ENCODE measurements around the gene PSMG3.

Gene PSMG3

DNA sequence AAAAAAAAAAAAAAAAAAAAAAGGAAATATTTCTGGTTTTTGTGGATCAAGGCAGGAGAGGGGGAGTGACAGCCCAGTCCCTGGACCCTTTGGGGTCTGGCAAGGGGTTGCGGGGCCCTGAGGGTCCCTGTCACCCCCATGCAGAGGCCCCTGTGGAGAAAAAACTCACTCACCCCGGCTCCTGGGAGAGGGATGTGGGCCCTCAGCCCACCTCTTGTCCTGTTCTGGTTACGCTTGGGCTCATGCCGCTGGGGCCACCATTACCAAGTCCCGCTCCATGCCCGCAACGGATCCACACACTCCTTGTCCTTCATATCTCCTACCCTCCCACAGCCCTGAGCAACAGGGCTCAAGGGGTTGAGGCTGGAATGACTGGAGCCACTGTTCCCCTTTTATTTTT, 12.8 kb downstream of the PSMG3 start:
- no peak for DNase-seq

DNA sequence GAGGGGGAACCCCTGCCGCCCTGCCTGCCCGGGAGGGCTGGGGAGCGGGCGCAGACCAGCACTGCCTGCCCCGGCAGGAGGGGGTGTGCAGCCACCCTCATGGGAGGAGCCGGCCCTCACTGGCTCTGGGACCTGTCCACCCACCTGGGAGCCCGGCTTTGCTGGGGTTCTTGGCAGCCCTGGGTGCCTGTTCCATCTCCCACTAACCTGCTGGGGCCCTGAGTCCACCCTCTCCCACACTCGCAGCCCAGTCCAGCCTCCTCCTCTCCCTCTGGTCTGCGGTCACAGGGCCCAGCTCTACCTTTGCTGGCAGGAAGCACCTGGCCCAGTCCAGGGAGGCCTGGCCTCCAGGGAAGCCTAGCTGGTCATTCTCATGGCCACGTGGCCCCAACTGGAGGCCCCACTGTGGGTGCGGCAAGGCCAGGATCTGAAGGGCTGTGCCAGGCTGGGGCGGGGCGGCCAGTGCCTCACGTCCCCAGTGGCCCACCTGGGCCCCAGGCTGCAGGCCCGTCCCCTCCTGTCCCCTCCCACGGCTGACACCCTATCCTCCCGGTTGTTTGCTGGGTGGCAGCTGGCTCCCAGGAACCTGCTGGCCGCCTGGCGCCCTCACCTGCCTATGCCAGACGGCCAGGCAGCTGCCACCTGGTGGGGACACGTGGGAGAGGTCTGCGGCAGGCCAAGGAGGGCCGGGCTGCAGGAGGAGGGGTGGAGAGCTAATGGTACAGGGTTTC, 13.9 kb downstream of the PSMG3 start, which contains the start of gene TMEM184A:
Gene TMEM184A (minus strand): TSS at position 393 of the 731 bp plus-strand sequence. CDS start 721 bp downstream, outside the sequence.
- peak; percentile 83 for DNase-seq

DNA sequence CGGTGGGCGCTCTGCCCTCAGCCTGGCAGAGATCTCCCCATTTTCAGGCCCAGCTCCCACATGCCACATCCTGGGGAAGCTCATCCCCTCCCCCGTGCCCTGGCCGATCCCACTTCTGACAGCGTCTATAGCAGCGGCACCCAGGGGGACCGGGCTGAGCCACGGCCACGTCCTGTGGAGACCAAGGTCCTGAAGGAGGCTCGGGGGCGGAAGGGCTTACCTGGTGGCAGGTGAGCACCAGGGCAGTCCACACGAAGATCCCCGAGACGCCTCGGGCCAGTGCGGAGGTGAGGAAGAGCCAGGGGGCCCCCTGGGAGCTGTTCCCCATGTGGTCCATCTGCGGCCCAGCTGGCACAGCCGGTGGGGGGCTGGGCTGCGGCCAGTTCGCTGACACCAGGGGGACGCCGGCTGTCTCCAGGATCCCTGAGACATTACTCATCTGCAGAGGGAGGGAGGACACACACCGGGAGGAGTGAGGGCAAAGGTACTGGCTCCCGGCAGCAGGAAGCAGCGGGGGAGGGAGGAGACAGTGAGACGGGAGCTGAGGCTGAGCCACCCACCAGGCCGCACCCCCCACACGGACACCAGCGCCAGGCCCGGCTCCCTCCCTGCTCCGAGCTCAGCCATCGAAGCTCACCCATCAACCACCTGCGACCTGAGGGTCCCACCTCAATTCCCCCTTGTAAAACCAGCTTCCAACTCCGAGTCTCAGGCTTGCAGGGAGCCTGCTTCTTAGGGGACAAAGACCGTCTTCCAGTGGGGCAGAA, 14.6 kb downstream of the PSMG3 start:
- no peak for DNase-seq

DNA sequence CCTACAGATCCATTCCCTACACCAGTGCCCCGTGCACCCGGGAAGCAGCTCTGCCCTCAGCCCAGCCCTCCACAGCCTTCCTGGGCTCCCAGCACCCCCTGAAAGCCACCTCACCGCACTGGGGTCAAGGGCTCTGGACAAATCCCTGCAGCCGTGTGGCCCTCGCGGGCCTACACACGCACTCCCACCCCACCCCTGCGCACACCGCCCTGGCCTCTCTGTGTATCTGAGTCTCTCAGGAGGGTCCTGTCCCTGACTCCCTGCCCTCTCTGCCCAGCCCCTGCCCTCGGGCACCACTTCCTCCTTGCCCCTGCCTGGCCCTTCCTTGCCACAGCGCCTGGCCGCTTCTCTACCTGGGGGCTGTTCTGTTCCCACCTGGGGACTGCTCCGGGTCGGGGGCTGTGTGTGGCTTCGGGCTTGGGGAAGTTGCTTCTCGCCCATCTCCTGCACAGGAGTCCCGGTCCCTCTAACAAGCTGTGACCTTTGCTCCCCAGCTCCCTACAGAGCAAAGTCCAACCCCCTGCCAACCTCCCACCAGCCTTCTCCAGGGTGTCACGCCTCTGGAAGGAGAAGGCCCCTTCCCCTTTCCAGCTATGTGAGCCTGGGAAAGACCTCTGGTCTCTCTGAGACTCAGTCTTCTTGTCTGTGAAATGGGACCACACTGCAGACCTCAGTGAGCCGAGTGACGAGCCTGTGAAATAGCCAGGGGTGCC, 15.3 kb downstream of the PSMG3 start:
- no peak for DNase-seq

DNA sequence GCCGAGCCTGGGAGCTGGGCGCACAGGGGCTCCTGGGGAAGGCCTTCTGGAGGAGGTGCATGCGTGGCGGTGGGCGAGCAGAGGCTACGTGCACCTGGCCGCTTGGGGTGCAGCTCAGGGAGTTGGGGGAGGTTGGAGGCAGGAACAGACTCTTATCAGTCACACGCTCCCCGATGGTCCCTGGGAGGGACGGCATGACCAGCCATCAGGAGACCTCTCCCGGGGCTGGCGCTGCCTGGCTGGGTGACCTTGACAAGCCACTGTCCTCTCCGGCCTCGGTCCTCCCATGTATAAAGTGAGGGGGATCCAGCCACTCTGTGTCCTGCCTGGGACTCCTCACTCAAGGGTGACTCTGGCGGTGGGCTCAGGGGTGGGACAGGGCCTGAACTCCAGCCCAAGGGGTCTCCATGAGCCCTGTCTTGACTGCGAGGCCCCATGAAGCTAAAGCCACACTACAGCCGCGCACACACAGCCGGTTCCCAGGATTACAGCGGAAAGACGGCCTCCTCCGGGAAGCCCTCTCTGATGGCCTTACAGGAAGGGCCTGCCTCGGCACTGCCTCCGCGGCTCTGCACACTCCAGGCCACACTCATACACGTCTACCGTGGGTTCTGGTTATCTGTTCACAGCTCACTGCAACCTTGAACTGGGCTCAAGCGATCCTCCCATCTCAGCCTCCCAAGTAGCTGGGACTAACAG, 16.2 kb downstream of the PSMG3 start:
- DNase-seq = no peak

DNA sequence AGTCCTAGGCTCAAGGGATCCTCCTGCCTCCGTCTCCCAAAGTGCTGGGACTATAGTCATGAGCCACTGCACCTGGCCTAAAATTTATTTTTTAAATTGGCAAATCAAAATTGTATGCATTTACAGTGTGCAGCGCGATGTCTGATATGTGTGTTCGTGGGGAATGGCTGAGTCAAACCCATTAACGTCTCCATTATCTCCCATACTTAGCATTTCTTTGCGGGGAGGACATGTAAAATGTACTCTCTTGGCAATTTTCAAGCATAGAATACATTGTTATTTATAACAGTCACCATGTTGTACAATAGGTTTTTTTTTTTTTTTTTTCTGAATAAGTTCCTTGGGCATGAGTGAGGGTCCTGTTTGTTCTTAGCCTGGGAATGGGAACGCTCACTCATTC, 17.6 kb downstream of the PSMG3 start:
- no peak for DNase-seq

DNA sequence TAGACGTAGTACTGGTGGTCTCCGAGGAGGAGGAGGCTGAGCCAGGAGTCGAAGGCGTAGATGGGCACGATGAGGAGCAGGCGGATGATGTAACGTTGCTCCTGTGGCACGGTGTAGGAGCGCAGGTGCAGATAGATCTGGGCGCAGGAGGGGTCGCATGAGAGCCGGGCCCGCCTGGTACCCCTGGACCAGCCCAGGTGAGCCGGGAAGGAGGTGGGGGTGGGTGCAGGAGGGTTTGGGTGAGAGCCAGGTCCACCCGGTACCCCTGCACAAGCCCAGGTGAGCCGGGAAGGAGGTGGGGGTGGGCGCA, 19.0 kb downstream of the PSMG3 start:
- no peak for DNase-seq

DNA sequence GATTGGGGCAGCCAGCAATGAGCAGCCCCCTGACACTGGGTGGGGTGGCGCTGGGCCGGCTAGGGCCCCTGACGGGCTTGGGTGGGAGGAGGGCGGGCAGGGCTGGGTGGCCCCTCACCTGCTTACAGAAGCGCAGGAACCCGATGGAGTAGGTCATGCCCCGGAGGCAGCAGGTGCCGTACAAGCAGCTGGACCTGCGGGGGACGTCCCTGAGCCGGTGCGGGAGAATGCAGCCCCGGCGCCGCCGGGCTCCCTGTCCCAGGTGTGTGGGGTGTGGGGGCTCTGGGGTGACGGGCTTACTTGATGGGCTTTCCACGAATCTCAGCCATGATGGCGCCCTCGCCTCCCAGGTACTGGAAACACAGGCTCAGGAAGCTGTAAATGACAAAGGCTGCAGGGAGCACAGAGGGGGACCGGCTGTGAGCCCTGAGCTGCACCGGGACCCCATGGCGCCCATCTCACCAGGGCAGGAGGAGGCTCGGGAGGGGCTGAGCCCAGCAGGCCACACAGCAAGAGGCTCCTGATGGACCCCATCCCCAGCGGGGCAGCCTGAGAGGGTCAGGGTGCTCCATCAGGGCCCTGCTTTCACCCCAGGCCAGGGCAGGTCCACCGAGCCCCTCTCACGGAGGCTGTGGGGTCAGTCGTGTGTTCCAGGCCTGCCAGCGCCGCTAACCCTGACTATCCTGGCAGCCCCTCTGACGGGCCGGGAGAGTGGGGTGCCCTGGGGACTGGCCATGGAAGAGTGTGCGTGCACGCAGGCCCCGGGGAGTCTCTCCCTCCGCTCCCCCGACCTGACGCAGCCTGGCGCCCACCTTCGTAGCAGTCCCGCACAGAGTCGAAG, 19.6 kb downstream of the PSMG3 start:
- DNase-seq = no peak

DNA sequence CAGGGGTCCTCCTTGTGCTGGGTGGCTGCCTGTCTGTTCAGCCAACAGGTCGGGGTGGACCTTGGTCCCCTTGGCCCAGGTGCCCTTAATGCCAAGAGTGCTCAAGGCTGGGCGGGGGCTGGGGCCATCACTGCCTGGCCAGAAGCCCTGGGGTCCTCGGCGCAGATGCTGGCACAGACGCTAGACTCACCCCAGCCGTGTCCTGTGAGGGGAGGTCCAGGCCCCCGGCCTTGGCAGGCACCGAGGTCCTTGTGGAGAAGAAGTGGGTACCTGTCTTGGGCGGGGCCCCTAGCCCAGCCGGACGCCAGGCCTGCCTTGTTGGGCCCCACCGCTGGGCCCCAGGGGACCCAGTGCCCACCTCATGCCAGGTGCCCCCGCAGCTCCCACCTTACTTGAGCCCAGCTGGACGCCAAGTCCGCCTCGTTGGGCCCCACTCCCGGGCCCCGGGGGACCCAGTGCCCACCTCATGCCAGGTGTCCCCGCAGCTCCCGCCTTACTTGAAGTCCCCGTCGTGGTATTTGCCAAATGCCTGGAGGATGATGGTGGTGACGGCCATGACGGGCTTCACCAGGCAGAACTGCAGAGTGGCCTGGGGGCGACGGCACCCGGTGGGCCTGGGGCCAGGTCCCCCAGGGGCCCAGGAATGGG, 20.4 kb downstream of the PSMG3 start:
- DNase-seq = no peak

DNA sequence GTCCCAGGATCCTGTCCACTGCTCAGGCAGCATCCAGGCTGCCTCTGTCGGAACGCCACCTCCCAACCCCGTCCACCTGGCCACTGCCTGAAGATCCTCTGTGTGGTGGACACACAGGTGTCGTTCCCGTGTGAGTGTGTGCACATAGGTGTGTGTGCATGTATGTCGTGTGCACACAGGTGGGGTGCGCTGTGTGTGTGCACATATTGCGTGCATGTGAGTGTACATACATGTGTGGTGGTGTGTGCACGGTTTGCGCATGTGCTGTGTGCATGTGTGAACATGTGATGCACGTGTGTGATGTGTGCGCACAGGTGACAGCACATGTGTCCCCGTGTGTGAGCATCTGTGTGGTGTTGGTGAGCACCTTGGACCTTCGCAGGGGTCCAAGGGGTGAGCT, 20.9 kb downstream of the PSMG3 start:
- DNase-seq = no peak

DNA sequence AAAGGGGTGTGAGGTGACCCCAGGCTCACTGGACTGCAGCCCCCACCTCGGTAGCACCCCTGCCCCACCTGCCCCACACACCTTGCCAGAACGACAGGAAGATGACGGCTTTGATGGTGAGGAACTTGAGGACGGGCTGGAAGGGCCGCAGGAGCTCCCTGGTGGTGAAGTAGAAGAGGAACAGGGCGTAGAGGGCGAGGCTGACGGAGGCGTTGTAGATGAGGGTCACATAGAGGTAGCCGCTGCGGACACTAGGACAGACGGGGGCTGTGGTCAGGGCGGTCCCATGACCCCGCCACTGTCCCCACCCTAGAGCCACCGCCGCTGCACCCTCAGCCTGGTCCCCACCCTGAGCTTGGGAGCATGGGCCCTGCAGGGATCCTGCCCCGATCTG, 21.4 kb downstream of the PSMG3 start:
- DNase-seq = no peak

DNA sequence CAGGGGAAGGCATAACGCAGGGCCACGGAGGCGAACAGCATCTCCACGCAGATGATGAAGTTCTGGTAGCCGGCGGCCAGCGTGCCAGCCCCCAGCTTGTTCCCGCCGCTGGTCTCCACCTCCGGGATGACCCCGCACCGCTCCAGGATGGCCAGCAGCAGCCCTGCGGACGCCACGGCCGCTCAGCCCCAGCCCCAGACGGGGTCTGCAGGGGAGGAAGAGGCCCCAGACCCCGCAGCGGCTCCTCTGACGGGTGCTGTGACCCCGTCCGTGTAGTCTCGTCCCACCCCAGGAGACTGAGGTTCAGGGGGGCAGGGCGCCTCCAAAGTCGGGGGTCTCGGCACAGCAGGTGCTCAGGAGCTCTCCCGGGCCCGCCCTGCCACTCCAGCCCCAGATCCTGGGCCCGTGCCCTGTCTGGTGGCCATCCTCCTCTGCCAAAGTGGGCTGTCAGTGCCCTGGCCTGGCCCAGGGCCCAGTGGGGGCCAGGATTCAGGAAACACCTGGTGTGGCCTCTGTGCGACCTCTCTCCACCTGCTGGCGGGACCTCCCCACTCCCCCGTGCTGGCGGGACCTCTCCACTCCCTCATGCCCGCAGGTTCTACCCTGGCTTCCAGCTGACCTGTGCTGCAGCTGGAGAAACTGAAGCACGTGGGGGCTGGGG, 21.9 kb downstream of the PSMG3 start:
- DNase-seq = no peak

DNA sequence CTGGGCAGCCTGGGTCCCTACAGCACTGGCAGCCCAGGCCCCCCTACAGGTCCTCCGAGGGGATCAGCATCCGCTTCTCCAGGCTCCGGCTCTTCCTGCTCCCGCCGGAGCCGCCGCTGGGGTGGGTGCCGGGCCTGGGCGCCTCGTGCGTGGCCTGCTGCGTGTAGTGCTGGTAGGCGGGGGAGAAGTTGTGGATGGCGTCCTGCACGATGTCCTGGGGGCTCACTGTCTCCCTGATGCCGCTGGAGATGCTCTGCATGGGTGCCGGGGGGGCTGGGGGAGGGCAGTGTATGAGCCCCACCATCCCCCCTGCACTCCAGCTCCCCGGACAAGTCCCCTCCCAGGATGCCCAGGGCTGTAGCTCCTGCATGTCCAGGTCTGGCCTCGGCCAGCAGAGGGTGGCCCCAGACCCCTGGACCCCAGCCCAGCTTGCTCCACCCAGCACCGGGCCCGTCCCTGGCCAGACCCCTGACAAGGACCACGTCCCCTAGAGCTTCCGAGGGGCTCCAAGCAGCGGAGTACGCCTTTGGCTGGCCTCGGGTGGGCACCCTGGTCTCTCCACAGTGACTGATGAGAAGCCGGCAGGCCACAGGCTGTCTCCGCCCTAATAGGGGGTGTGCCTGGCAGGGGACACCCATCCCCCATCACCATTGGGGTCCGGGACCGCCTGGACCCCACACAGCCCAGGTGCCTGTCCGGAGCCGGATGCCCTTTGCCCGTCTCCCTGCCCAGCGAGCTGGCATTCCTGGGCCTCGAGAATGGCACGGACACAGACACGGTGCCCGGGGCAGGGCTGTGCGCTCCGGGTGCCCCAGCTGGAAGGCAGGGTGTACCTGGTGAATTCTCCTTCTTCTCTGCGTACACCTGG, 22.7 kb downstream of the PSMG3 start:
- no peak for DNase-seq

DNA sequence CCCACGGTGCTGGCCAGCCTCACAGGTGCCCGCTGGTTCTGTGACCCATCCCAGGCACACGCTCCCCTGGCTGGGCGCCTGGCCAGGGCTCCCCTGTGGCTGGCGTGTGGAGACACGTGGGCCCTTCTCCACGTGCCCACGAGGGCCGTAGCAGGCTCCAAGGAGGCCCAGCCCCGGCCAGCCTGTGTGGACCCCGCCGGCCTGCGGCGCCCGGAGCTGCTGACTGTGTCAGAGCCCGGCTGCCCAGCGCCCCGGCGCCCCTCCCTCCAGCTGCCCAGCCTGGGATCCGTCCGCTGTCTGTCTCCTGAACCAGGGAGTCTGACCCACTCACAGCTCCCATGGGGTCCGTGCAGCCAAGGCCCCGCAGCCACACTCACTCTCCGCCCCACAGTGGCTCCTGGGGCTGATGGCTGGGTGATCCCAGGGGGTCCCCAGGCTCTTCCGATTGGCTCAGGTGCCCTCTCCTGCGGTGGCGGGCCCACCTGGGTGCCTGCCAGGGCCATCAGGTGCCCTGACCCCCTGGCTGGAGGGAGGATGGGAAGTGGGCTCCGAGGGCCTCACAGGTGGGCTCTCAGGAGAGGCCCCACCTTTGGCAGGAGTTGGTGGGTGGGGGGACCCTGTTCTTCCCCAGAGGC, 23.4 kb downstream of the PSMG3 start:
- no peak for DNase-seq

DNA sequence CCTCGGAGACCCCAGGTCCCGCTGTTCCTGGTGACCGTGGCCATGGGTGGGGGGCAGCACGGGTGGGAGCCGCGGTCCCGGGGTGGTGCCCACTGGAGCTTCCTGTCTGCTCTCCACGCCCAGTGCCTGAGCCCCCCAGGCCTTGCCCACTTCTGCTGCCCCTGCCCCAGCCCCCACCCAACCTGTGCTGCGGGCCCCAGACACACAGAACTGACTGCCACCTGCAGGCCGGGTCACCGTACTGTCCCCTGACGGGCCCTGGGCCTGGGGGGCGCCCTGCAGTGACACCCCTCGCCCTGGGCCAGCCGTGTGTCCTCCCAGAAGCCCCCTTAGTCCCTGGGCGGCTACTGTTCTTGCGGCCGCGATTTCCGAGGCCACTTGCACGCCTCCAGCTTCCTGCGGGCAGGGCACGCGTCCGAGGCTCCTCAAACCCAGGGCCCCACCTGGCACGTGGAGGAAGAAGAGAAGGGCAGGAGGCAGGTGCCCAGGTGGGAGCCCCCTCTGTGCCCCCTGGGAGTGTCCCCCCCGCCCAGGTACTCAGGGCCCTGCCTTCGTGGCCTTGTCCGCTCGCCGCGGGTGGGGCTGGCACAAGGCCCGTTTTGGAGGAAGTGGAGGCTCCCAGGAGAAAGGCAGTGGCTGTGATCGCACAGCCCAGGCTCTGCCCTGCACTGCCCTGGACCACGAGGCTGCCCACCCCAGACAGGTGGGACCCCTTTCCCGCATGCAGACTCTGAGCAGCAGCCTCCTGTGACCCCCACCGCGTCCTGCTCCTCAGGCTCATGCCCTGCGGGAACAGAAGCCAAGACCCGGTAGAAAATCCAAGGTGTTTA, 24.2 kb downstream of the PSMG3 start:
- DNase-seq = no peak

DNA sequence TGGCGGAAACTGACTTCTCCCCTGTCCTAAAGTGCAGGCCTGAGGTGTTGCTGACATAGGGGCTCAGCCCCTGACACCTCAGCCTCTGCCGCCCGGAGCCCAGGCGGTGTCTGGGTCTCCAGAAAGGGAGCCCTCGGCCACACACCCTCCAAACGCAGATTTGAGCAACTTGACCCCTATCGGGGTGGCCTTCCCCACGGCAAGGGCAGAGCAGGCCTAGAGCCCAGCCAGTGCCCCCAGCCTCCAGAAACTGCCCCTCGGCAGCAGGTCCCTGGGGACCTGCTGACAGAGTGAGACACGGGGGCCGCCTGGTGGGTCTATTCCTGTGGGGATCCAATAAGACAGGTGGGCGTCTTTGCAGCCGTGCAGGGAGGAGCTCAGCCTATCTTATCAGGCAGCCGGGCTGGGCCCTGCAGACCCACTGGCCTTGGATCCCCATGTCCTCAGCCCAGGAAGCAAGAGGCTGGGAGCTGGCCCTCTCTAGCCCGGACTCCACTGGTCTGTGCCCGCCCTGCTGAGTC, 24.9 kb downstream of the PSMG3 start:
- no peak for DNase-seq

DNA sequence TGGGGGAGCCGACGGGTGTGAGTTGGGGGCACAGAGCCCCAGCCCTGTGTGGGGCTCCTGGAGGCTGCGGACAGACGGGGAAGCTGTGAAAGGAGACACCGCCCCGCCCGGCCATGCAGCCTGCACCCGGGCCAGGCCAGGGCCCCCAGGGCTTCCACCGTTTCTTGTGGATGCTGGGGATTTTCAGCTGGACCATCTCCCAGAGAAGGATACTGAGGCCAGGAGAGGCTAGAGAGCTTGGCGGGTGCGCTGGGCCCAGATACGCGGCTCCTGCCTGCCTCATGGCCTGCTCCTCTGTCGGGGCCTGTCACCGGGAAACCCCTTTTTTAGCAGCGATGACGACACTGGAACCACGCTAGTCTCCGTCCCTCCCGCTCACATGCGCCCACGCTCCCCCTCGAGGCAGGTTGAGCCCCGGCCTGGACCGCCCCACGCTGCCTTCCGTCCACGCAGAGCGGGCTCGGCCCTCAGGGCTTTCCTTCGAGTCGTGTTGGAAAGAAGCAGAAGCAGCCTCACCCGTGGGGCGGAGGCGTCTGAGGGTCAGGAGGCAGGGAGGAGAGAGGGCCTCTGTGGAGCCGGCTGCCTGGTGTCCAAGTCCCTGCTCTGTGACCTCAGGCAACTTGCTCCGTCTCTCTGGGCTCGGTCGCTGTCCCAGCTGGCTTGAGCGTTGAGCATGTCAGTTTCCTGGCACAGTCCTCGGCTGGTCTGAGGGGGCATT, 25.5 kb downstream of the PSMG3 start:
- DNase-seq = no peak

DNA sequence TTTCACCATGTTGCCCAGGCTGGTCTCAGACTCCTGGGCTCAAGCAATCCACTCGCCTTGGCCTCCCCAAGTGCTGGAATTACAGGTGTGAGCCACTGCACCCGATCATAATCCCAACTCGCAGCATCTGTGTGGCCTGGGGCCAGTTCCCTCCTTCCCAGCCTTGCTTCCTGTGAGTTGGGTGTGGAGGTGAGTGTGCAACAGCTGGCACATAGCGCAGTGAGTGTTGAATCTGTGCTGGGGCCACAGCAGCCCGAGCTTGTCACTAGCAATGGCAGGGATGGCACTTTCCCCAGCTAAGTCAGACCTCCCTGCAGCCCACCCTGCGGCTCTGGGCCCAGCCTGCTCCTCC, 26.0 kb downstream of the PSMG3 start:
- no peak for DNase-seq

Measured in NCI-H187 treated with DMSO at 0.1 percent for 48 hours (cell line).